CD4-positive, alpha-beta T cell treated with Interleukin-6 at 100 ng/mL for 8 hours (primary cell): ENCODE measurements around the gene MRPL10.
A peak's percentile ranks its signal among the peaks of the same experiment; 100 is the strongest.

Experiments used
- DNase-seq: peaks from one replicate; pipeline ENCODE4 v3.0.0-alpha.2; 2020; ENCODE audit warnings: mixed read lengths, low spot score

MRPL10 gene

GRCh38 chr17:47831003-47831933 lies at the start of gene MRPL10, which contains the start of gene LRRC46:
MRPL10 (minus strand) TSS chr17:47831541; CDS start chr17:47831511, 30 bp downstream.
LRRC46 (plus strand) TSS chr17:47831670; CDS start chr17:47831990, 320 bp downstream.
- DNase-seq = peak; percentile 90

- DNase-seq = no peak
These were observed 48.6 kb upstream of the MRPL10 start for GRCh38 chr17:47879776-47880454.

- DNase-seq = no peak
These were observed 47.8 kb upstream of the MRPL10 start for GRCh38 chr17:47879028-47879585.

GRCh38 chr17:47878203-47879027 lies 47.1 kb upstream of the MRPL10 start:
- no peak for DNase-seq

GRCh38 chr17:47877368-47878034 lies 46.2 kb upstream of the MRPL10 start:
- no peak for DNase-seq

GRCh38 chr17:47875011-47875985 lies 44.0 kb upstream of the MRPL10 start:
- no peak for DNase-seq

GRCh38 chr17:47873200-47874090 lies 42.1 kb upstream of the MRPL10 start:
- DNase-seq = no peak

GRCh38 chr17:47872651-47873161 lies 41.4 kb upstream of the MRPL10 start:
- DNase-seq = no peak

GRCh38 chr17:47872019-47872650 lies 40.8 kb upstream of the MRPL10 start:
- DNase-seq = no peak

GRCh38 chr17:47871048-47871447 lies 39.7 kb upstream of the MRPL10 start:
- no peak for DNase-seq

- no peak for DNase-seq
These were observed 38.7 kb upstream of the MRPL10 start for GRCh38 chr17:47870056-47870455.

- DNase-seq = no peak
These were observed 37.8 kb upstream of the MRPL10 start for GRCh38 chr17:47869114-47869513.

GRCh38 chr17:47867813-47868533 lies 36.6 kb upstream of the MRPL10 start:
- DNase-seq = no peak

- no peak for DNase-seq
These were observed 35.6 kb upstream of the MRPL10 start for GRCh38 chr17:47866941-47867340.

GRCh38 chr17:47864791-47865216 lies 33.5 kb upstream of the MRPL10 start:
- no peak for DNase-seq

GRCh38 chr17:47862621-47863440 lies 31.5 kb upstream of the MRPL10 start:
- DNase-seq = no peak

- no peak for DNase-seq
These were observed 29.0 kb upstream of the MRPL10 start for GRCh38 chr17:47860386-47860785.
